ENCODE measurements around the gene MAP4K3. TPM values are rescaled to one million over a fixed set of nuclear protein-coding genes. Genes with fewer than 3 reads are reported as not detected.

The MAP4K3 gene
- total RNA-seq, 1 experiment from 2014 or later = 21.4 TPM

DNA sequence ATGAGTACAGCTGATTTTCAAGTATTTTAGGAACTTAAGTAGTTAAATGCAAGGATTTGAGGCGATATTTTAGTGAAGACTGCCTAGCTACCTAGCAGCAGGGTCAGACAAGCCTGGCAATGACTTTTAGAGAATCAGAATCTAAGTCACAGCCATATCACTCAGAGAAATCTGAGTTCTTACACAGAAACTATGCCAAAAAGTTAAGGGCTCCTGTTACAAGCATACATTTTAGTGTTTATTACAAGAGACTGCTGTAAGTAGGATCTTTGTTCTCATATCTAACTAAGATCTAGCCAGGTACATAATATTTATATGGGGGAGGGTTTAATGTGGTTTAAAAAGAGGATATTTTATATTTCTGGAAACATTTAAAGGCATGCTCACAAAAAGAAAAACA, 37.5 kb downstream of the MAP4K3 start (continued):
- TF ChIP-seq, protein P1, sequence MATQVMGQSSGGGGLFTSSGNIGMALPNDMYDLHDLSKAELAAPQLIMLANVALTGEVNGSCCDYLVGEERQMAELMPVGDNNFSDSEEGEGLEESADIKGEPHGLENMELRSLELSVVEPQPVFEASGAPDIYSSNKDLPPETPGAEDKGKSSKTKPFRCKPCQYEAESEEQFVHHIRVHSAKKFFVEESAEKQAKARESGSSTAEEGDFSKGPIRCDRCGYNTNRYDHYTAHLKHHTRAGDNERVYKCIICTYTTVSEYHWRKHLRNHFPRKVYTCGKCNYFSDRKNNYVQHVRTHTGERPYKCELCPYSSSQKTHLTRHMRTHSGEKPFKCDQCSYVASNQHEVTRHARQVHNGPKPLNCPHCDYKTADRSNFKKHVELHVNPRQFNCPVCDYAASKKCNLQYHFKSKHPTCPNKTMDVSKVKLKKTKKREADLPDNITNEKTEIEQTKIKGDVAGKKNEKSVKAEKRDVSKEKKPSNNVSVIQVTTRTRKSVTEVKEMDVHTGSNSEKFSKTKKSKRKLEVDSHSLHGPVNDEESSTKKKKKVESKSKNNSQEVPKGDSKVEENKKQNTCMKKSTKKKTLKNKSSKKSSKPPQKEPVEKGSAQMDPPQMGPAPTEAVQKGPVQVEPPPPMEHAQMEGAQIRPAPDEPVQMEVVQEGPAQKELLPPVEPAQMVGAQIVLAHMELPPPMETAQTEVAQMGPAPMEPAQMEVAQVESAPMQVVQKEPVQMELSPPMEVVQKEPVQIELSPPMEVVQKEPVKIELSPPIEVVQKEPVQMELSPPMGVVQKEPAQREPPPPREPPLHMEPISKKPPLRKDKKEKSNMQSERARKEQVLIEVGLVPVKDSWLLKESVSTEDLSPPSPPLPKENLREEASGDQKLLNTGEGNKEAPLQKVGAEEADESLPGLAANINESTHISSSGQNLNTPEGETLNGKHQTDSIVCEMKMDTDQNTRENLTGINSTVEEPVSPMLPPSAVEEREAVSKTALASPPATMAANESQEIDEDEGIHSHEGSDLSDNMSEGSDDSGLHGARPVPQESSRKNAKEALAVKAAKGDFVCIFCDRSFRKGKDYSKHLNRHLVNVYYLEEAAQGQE (IDR thresholded peaks at IDR 0.05; ENCODE audit: low read depth) = no peak
- TF ChIP-seq FOSL1 (IDR thresholded peaks at IDR 0.05; ENCODE audit: low read depth) = no peak
- TF ChIP-seq CEBPB (IDR thresholded peaks at IDR 0.05; ENCODE audit: low read depth) = no peak
- no peak for TF ChIP-seq EGR1 (IDR thresholded peaks at IDR 0.05; ENCODE audit: low read depth)
- TF ChIP-seq, protein P2, sequence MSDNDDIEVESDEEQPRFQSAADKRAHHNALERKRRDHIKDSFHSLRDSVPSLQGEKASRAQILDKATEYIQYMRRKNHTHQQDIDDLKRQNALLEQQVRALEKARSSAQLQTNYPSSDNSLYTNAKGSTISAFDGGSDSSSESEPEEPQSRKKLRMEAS (IDR thresholded peaks at IDR 0.05) = no peak
- TF ChIP-seq TCF7L2 (IDR thresholded peaks at IDR 0.05; ENCODE audit: borderline replicate concordance, extremely low read depth, insufficient read depth, insufficient read length) = no peak
- TF ChIP-seq ZNF274 (IDR thresholded peaks at IDR 0.05; ENCODE audit: low read depth, low read length) = no peak
- TF ChIP-seq, protein P3, sequence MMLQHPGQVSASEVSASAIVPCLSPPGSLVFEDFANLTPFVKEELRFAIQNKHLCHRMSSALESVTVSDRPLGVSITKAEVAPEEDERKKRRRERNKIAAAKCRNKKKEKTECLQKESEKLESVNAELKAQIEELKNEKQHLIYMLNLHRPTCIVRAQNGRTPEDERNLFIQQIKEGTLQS (IDR thresholded peaks at IDR 0.05) = no peak
- TF ChIP-seq SP1 (IDR thresholded peaks at IDR 0.05; ENCODE audit: low read depth) = no peak

DNA sequence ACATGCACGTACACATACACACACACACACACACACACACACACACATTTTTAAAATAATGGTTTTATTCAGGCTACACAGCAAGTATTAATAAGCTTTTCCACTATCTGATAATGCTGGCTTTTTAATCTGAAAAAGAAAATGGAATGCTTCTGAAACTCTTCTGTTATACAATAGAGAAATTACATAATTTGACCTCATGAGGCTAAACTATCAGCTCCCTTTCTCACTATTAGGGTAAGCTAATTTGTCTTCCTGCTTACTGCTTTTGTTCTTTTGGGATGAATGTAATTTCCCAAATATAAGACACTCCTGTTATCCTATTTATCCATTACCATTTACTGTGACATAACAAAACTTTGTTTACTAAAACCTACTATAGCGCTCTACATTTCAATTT, 41.8 kb downstream of the MAP4K3 start:
- no peak overlapping the region for H2AFZ ChIP-seq (ENCODE audit: low read depth, low read length, poor library complexity, severe bottlenecking)
- intact Hi-C loops (cut with micrococcal nuclease) = no loop called here
- TF ChIP-seq, protein P4, sequence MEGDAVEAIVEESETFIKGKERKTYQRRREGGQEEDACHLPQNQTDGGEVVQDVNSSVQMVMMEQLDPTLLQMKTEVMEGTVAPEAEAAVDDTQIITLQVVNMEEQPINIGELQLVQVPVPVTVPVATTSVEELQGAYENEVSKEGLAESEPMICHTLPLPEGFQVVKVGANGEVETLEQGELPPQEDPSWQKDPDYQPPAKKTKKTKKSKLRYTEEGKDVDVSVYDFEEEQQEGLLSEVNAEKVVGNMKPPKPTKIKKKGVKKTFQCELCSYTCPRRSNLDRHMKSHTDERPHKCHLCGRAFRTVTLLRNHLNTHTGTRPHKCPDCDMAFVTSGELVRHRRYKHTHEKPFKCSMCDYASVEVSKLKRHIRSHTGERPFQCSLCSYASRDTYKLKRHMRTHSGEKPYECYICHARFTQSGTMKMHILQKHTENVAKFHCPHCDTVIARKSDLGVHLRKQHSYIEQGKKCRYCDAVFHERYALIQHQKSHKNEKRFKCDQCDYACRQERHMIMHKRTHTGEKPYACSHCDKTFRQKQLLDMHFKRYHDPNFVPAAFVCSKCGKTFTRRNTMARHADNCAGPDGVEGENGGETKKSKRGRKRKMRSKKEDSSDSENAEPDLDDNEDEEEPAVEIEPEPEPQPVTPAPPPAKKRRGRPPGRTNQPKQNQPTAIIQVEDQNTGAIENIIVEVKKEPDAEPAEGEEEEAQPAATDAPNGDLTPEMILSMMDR (IDR thresholded peaks at IDR 0.05 in 2 of 3, conservative IDR thresholded peaks at IDR 0.05 in 1 of 3; ENCODE audit: borderline replicate concordance in 1 of 3, insufficient read depth in 1 of 3, low read depth in 2 of 3, low read length in 2 of 3) = no peak
- TF ChIP-seq POLR2AphosphoS5 (IDR thresholded peaks at IDR 0.05; ENCODE audit: low read depth, low read length) (no peak), EZH2phosphoT487 (IDR thresholded peaks at IDR 0.05; ENCODE audit: borderline replicate concordance) (no peak), CEBPB (IDR thresholded peaks at IDR 0.05; ENCODE audit: low read depth) (no peak), JUND (IDR thresholded peaks at IDR 0.05) (no peak), EGR1 (IDR thresholded peaks at IDR 0.05; ENCODE audit: low read depth) (no peak), CBX3 (IDR thresholded peaks at IDR 0.05; ENCODE audit: low read depth) (no peak)
- TF ChIP-seq, protein P1 (IDR thresholded peaks at IDR 0.05; ENCODE audit: low read depth) = no peak

More for the DNA sequence above, 41.8 kb downstream of the MAP4K3 start:
- H3K27me3 ChIP-seq (ENCODE audit: insufficient read depth, low read length) = no peaks in the 10 kb centered on the region
- no peak overlapping the region for H3K4me2 ChIP-seq (ENCODE audit: low read length)
- no peak for ATAC-seq
- DNase-seq (ENCODE audit: low read depth, low spot score) = no peak
- POLR2A ChIA-PET = interaction anchor here (0.9 kb wide), 1 partner anchor 17 kb away, joined by 3 read pairs; no protein-coding TSS in a partner anchor
- BruUV-seq (replicated peaks) = no TSS peak
- no peak overlapping the region for H3K9ac ChIP-seq (ENCODE audit: low read length)
- H3K4me1 ChIP-seq (ENCODE audit: control insufficient read depth in 1 of 2, insufficient read depth in 2 of 2, low read length in 2 of 2) = no peaks in the 10 kb centered on the region
- H3K27ac ChIP-seq (ENCODE audit: low read depth, low read length) = no peak overlapping the region
- RAD21 ChIA-PET (ENCODE audit: low non-redundant PET in 1 of 2, low total read pairs in 2 of 2, uncharacterized antibody in 2 of 2, unreplicated experiment in 2 of 2) = no interaction called here
- no peaks in the 10 kb centered on the region for H3K9me2 ChIP-seq (ENCODE audit: insufficient read depth)
- H3K79me2 ChIP-seq (ENCODE audit: insufficient read depth, low read length) = peaks cover 87% of the 10 kb centered on the region
- H3K36me3 ChIP-seq (ENCODE audit: control insufficient read depth in 1 of 2, insufficient read depth in 2 of 2, low read length in 2 of 2) = no peaks in the 10 kb centered on the region
- no peak overlapping the region for H3K4me3 ChIP-seq (replicated peaks in 1 of 2; ENCODE audit: low read depth in 1 of 2, low read length in 2 of 2)
- H4K20me1 ChIP-seq (ENCODE audit: insufficient read depth) = 0 out of 2 replicates have a peak, but pooled peaks cover 4% of the 10 kb centered on the region
- H3K9me3 ChIP-seq (ENCODE audit: control insufficient read depth in 1 of 2, insufficient read depth in 1 of 2, low read depth in 1 of 2, low read length in 2 of 2) = no peaks in the 10 kb centered on the region
- CTCF ChIA-PET = no interaction called here
